H1 (cell line): Measurements from ENCODE around the gene ADCY1. TPM values are rescaled to one million over a fixed set of nuclear protein-coding genes. Genes with fewer than 3 reads are reported as not detected.

Experiments used
- E2F6 ChIP-seq: IDR thresholded peaks from 2 replicates; pipeline ENCODE4 v1.6.1; 2012; ENCODE audit warnings: inconsistent platforms
- EGR1 ChIP-seq: IDR thresholded peaks from 2 replicates; pipeline ENCODE4 v1.6.1; 2011; ENCODE audit warnings: low read depth, low read length, borderline replicate concordance
- EP300 ChIP-seq, 2 experiments: IDR thresholded peaks; 1 replicate in 1 of 2; 2 replicates in 1 of 2; pipeline ENCODE4 v1.6.1; 2011 to 2012; ENCODE audit warnings: low read depth in 2 of 2, low read length in 2 of 2, mild to moderate bottlenecking in 2 of 2, borderline replicate concordance in 1 of 2, inconsistent platforms in 1 of 2, moderate library complexity in 1 of 2
- SAP30 ChIP-seq: fragments of 300-600 bp; sonication (generic); IDR thresholded peaks from 2 replicates; pipeline ENCODE4 v1.7.1; 2012; ENCODE audit warnings: low read length, moderate library complexity, mild to moderate bottlenecking, inconsistent platforms; ENCODE audit not compliant: insufficient read depth, insufficient replicate concordance
- YY1 ChIP-seq: IDR thresholded peaks from 2 replicates; pipeline ENCODE4 v1.6.1; 2011; ENCODE audit warnings: low read depth, mild to moderate bottlenecking, low read length
- polyA plus RNA-seq, 7 experiments: library from polyadenylated mRNA; depleted of rRNA in 3 of 7; stranded (reverse) in 5 of 7; unstranded in 2 of 7; fragments of >200 nt in 5 of 7; fragments of 200-250 nt in 2 of 7; gene quantifications; 1 replicate in 5 of 7; 2 replicates in 1 of 7; 4 replicates in 1 of 7; pipeline versions ENCODE4 v1.2.1 to v1.2.3, GENCODE V29; 2011 to 2013; ENCODE audit warnings: missing spikeins in 2 of 7, mixed read lengths in 2 of 7
- total RNA-seq: library from RNA; stranded (reverse); fragmentation: NEBNext Ultra II Directional; extraction: Animal tissue kit (Norgen Biotek cat#: 25700); gene quantifications from 2 replicates; pipeline ENCODE4 v1.2.1, GENCODE V29; 2021

ADCY1 gene
- total and polyA plus RNA-seq, 2 of the 8 experiments (the other 6 are each of a cell fraction or from before 2014, with no cell fraction given), result 7.9 to 26.9 TPM

DNA sequence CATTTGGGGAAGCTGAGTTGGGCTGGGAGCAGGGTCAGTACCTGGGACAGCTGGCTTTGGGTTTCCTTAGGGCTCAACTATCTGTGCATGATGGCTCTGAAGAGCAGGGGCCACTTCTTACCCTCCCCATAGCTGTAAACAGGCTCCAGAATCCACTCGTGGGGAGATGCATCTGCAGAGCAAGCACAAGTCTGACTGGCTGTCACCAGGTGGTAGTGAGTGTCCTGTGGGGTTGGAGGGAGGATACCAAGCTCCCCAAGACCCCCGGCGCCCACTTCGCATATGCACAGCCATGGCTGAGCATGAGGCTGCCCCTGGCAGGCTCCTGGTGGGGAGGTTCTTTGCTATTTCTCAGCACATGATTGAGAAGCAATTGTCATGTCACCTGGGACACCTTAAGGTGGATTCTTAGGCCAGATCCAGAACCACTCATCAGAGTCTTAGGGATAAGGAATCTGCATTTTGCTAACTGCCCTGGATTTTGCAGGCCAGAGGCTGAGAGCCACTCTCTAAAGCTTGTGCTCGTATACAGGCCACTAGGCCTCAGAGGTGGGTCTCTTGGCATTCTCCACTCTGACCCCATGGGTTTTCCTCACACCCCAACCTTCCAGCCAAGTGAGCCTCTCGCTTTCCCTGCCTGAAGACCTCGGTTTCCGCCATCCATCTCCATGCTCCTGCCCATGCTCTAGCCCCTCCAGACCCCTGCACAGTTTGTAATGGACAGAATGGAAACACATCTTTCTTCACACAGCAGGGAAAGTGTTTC lies 53.7 kb downstream of the ADCY1 start (continued):
- TF ChIP-seq EGR1 (no peak), E2F6 (no peak), YY1 (no peak), EP300 (IDR thresholded peaks at IDR 0.05; ENCODE audit: borderline replicate concordance in 1 of 2, low read depth in 2 of 2, low read length in 2 of 2) (no peak), SAP30 (no peak)
- TF ChIP-seq, all 59 proteins: peak for 0
